Nephron progenitor cell (in vitro differentiated cells): ENCODE results near the gene PILRA.

Experiments used
- DNase-seq: peaks from one replicate; pipeline ENCODE4 v3.0.0; 2021
- H3K27ac Mint-ChIP-seq: 2 replicates; pipeline ENCODE4 v1.8.0; 2021; ENCODE audit warnings: mild to moderate bottlenecking, moderate library complexity, mixed read lengths
- H3K27me3 Mint-ChIP-seq: 2 replicates; pipeline ENCODE4 v1.8.0; 2021; ENCODE audit warnings: mild to moderate bottlenecking, low read depth, mixed read lengths; ENCODE audit not compliant: poor library complexity
- H3K36me3 Mint-ChIP-seq: 2 replicates; pipeline ENCODE4 v1.8.0; 2021; ENCODE audit warnings: low read depth, mixed read lengths
- H3K4me1 Mint-ChIP-seq: 2 replicates; pipeline ENCODE4 v1.8.0; 2021; ENCODE audit warnings: mixed read lengths
- H3K4me3 Mint-ChIP-seq: 2 replicates; pipeline ENCODE4 v1.8.0; 2021; ENCODE audit warnings: mild to moderate bottlenecking, moderate library complexity, mixed read lengths
- H3K9me3 Mint-ChIP-seq: 2 replicates; pipeline ENCODE4 v1.8.0; 2021; ENCODE audit warnings: mild to moderate bottlenecking, moderate library complexity, mixed read lengths
- TF ChIP-seq, protein P1 (sequence below): fragments of 200-600 bp; sonication (generic); IDR thresholded peaks from 2 replicates; pipeline ENCODE4 v1.5.0; 2021; ENCODE audit warnings: antibody characterized with exemption

Gene PILRA

DNA sequence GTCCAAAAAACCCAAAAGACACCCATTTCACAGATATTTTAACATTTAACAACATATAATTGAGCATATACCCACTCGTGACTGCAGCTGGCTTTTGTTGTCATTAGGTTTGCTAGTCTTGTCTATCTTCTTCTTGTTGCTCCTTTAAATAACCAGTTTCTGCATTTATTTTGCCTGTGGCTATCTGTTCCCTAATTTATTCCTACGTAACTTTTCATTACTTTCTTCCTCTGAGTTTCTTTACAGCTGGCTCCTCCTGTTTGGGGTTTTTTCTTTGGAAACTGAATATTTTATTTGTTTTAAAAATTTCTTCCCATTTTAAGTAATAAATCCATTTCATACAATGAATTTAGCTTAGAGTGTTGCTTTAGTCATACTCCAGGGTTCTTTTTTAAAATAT, 14.4 kb downstream of the PILRA start:
- Mint-ChIP-seq H3K9me3 (no peaks in the 10 kb centered on the region), H3K27me3 (peaks cover 18% of the 10 kb centered on the region), H3K4me1 (peaks cover 19% of the 10 kb centered on the region), H3K4me3 (no peak overlapping the region), H3K36me3 (no peaks in the 10 kb centered on the region), H3K27ac (no peak overlapping the region)
- DNase-seq = no peak
- TF ChIP-seq, protein P1, sequence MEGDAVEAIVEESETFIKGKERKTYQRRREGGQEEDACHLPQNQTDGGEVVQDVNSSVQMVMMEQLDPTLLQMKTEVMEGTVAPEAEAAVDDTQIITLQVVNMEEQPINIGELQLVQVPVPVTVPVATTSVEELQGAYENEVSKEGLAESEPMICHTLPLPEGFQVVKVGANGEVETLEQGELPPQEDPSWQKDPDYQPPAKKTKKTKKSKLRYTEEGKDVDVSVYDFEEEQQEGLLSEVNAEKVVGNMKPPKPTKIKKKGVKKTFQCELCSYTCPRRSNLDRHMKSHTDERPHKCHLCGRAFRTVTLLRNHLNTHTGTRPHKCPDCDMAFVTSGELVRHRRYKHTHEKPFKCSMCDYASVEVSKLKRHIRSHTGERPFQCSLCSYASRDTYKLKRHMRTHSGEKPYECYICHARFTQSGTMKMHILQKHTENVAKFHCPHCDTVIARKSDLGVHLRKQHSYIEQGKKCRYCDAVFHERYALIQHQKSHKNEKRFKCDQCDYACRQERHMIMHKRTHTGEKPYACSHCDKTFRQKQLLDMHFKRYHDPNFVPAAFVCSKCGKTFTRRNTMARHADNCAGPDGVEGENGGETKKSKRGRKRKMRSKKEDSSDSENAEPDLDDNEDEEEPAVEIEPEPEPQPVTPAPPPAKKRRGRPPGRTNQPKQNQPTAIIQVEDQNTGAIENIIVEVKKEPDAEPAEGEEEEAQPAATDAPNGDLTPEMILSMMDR = no peak

DNA sequence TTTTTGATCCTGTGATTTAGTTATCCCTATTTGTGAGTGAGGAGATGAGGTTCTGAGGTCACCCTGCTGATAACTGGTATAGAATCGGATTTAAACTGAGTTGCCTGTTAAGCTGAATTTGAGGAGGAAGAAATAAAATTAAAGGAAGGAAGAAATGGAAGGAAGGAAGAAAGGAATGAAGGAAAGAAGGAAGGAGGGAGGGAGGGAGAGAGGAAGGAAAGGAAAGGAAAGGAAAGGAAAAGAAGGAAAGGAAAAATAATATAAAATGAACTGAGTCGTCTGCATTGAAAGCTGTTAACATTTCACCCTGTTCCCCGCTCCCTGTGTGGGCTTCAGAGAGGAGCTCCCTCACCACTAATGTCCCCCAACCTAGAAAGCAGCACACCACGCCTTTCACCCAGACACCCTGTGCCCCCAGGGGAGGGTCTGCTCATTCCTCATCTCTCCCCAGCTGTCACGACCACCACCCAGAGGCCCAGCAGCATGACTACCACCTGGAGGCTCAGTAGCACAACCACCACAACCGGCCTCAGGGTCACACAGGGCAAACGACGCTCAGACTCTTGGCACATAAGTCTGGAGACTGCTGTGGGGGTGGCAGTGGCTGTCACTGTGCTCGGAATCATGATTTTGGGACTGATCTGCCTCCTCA, 16.3 kb downstream of the PILRA start:
- H3K27ac Mint-ChIP-seq = no peak overlapping the region
- no peaks in the 10 kb centered on the region for H3K9me3 Mint-ChIP-seq
- TF ChIP-seq, protein P1 = no peak
- H3K4me1 Mint-ChIP-seq = peaks cover 19% of the 10 kb centered on the region
- H3K36me3 Mint-ChIP-seq = no peaks in the 10 kb centered on the region
- H3K4me3 Mint-ChIP-seq = no peak overlapping the region
- H3K27me3 Mint-ChIP-seq = peaks cover 28% of the 10 kb centered on the region
- no peak for DNase-seq

GRCh38 chr7:100390286-100391009, 17.2 kb downstream of the PILRA start:
- Mint-ChIP-seq H3K27ac (peak overlapping the region; percentile 52), H3K4me1 (peaks cover 19% of the 10 kb centered on the region), H3K36me3 (no peaks in the 10 kb centered on the region), H3K27me3 (peaks cover 32% of the 10 kb centered on the region), H3K9me3 (no peaks in the 10 kb centered on the region), H3K4me3 (no peak overlapping the region)
- no peak for DNase-seq
- TF ChIP-seq, protein P1 = no peak

DNA sequence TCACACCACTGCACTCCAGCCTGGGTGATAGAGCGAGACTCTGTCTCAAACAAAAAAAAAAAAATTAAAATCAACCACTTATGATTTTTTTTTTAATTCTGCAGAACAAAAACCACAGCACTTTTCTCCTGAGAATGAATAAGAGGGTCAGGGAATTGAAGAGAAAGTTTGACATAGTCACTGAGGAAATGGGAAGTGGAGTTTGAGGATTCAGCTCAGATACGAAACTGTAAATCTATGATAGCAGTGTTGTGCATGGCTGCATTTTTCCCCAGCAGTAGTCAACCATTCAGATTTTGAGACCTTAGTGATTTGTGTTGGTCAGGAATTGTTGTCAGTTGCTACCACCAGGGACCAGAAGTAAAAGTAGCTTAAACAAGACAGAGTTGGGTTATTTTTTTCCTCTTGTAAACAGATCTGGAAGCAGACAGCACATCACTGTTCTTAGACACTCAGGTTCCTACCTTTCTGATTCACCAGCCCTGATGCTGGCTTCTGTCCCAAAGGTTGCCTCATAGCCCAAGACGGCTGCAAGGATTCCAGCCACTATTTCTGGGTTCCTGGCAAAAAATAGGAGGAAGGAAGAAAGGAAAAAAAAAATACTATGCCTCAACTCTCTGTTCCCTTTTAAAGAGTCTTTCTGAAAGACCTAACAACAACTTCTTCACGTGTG, 20.1 kb downstream of the PILRA start:
- Mint-ChIP-seq H3K4me3 (no peak overlapping the region), H3K4me1 (peaks cover 24% of the 10 kb centered on the region), H3K27me3 (peaks cover 56% of the 10 kb centered on the region), H3K9me3 (no peaks in the 10 kb centered on the region), H3K27ac (no peak overlapping the region), H3K36me3 (no peaks in the 10 kb centered on the region)
- no peak for DNase-seq
- TF ChIP-seq, protein P1 = no peak

DNA sequence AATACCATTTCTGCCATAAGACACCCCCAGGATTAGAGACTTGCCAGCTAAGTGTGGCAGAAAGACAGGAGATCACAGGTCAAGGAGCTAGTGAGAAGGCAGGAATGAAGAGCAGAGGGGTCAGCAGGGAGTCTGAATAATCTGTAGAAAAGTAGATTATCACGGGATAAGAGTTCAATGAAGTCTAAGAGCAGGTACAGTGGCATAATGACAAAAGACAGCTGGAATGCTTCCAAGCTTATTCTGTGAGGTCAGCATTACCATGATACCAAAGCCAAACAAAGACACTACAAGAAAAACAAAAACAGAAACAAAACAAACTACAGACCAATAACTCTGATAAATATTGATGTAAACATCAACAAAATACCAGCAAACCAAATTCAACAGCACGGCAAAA, 20.8 kb downstream of the PILRA start:
- no peak for DNase-seq
- Mint-ChIP-seq H3K27ac (no peak overlapping the region), H3K27me3 (peaks cover 60% of the 10 kb centered on the region), H3K4me1 (peaks cover 28% of the 10 kb centered on the region), H3K36me3 (no peaks in the 10 kb centered on the region), H3K9me3 (no peaks in the 10 kb centered on the region), H3K4me3 (no peak overlapping the region)
- TF ChIP-seq, protein P1 = no peak
